Measurements from ENCODE around the gene KAZN. TPM values are rescaled to one million over a fixed set of nuclear protein-coding genes. Genes with fewer than 3 reads are reported as not detected.

The KAZN gene
- total RNA-seq, 1 experiment from 2014 or later, result 6.9 TPM

DNA sequence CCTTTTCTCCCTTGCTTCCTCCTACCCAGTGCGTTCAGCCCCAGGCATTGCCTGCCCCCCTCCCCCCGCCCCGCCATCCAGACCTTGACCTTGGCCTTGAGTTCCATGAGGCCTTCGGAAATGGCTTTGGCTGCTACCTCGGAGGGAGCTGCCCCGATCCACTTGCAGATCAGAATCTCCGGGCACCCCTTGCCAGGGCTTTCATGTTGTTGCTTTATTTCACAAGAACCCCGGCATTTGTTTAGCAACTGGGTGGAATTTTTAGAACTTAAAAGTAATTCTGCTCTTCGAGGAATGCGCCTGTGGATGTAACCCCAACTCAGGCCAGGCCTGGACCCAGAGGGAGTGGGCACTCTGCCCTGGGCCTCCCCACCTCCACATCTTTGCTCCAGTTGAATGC lies 401.0 kb downstream of the KAZN start:
- DNase-seq, result peak; percentile 63
- no peaks in the 10 kb centered on the region for H3K36me3 ChIP-seq (replicated peaks; ENCODE audit: control insufficient read depth, insufficient read depth, low read length)

DNA sequence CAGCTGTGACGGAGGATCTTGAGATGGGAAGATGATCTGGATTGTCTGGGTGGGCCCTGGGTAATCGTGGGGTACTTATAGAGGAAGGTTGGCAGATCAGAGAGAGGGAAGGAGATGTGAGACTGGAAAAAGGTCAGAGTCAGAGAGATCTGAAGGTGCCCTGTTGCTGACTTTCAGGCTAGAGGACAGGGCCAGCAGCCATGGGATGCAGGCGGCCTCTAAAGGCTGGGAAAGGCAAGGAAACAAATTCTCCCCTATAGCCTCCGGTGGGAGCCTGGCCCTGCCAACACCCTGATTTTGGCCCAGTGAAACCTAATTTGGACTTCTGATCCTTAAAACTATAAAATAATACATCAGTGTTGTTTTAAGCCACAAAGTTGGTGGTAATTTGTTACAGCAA lies 401.5 kb downstream of the KAZN start:
- Histone ChIP-seq H3K36me3 (replicated peaks; ENCODE audit: control insufficient read depth, insufficient read depth, low read length) (no peaks in the 10 kb centered on the region), H3K4me3 (ENCODE audit: insufficient read depth, low read depth, low read length) (no peak overlapping the region), H3K27me3 (ENCODE audit: control insufficient read depth, insufficient read depth, low read length) (no peaks in the 10 kb centered on the region)
- DNase-seq, result no peak

More for the DNA sequence above, 401.0 kb downstream of the KAZN start:
- no peak overlapping the region for H3K4me3 ChIP-seq (ENCODE audit: insufficient read depth, low read depth, low read length)
- H3K27me3 ChIP-seq (ENCODE audit: control insufficient read depth, insufficient read depth, low read length), result no peaks in the 10 kb centered on the region

DNA sequence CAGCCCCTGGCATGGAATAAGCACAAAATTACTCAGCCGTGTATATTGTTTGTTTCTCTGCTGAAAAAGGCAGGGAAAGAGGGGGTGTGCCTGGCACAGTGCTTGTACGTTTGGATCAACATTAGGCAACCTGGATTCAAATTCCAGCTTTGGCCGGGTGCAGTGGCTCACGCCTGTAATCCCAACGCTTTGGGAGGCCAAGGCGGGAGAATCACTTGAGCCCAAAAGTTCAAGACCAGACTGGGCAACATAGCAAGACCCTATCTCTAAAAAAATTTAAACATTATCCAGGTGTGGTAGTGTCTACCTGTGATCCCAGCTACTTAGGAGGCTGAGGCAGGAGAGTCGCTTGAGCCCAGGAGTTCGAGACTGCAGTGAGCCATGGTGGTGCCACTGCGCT lies 402.2 kb downstream of the KAZN start:
- no peak for DNase-seq

DNA sequence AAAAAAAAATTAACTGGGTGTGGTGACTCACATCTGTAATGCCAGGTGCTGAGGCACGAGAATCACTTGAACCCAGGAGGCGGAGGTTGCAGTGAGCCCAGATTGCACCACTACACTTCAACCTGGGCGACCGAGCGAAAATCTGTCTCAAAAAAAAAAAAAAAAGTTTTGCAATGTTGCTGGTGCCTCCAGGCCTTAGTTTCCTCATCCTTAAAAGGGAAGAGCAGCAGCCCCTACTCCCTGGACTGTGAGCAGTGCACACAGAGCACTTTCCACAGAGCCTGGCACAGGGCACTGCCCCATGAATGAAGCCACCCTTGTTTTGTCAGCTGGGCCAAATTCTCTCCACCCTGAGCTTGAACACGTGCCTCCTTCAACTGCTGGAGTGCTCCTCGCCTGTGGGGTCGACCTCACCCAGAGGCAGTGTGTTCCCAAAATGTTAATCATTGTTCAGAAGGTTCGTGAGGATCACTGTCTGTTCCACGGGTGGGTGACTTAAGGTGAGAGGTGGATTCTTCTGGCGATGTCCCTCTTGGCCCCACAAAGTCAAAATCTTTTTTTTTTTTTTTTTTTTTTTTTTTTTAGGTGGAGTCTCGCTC lies 402.9 kb downstream of the KAZN start:
- Histone ChIP-seq H3K4me3 (ENCODE audit: insufficient read depth, low read depth, low read length) (no peak overlapping the region), H3K27me3 (ENCODE audit: control insufficient read depth, insufficient read depth, low read length) (no peaks in the 10 kb centered on the region), H3K36me3 (replicated peaks; ENCODE audit: control insufficient read depth, insufficient read depth, low read length) (no peaks in the 10 kb centered on the region)
- no peak for DNase-seq

More for the DNA sequence above, 402.2 kb downstream of the KAZN start:
- no peaks in the 10 kb centered on the region for H3K27me3 ChIP-seq (ENCODE audit: control insufficient read depth, insufficient read depth, low read length)
- H3K4me3 ChIP-seq (ENCODE audit: insufficient read depth, low read depth, low read length), result no peak overlapping the region
- H3K36me3 ChIP-seq (replicated peaks; ENCODE audit: control insufficient read depth, insufficient read depth, low read length), result no peaks in the 10 kb centered on the region

DNA sequence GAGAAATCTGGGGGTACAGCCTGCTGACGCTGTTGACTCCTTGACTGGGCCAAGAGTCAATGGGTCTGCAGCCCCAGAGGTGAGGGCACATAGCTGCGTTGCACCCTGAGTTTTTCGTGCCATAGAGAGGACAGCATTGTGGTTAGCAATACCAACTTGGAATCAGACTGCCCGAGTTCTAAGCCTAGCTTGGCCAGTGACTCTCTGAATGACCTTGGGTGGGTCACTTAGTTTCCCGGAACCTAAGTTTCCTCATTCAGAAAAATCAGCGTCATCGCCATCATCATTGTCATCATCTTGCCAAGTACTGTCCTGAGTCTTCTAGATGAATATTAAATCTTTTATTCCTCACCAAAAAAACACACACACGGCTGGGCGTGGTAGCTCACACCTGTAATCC lies 403.8 kb downstream of the KAZN start:
- no peak for DNase-seq
- Histone ChIP-seq H3K27me3 (ENCODE audit: control insufficient read depth, insufficient read depth, low read length) (no peaks in the 10 kb centered on the region), H3K36me3 (replicated peaks; ENCODE audit: control insufficient read depth, insufficient read depth, low read length) (no peaks in the 10 kb centered on the region), H3K4me3 (ENCODE audit: insufficient read depth, low read depth, low read length) (no peak overlapping the region)

DNA sequence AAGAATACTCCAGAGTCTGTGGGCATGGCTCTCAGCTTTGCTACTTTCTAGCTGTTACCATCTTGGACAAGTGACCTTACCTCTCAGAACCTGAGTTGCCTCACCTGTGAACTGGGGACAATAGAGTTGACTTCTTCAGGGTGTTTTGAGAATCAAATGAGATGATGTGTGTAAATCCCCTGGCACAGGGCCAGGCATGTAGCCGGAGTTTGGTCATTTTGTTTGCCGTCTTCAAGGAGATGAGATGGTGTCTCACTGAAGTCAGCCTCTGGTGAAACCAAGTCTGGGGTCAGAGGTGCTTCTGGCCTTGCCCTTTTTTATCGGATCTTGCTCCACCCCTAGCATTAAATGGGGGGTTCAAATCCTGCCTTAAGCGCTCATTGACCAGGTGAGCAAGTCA lies 405.9 kb downstream of the KAZN start:
- Histone ChIP-seq H3K27me3 (ENCODE audit: control insufficient read depth, insufficient read depth, low read length) (no peaks in the 10 kb centered on the region), H3K4me3 (ENCODE audit: insufficient read depth, low read depth, low read length) (no peak overlapping the region), H3K36me3 (replicated peaks; ENCODE audit: control insufficient read depth, insufficient read depth, low read length) (no peaks in the 10 kb centered on the region)
- DNase-seq, result no peak

DNA sequence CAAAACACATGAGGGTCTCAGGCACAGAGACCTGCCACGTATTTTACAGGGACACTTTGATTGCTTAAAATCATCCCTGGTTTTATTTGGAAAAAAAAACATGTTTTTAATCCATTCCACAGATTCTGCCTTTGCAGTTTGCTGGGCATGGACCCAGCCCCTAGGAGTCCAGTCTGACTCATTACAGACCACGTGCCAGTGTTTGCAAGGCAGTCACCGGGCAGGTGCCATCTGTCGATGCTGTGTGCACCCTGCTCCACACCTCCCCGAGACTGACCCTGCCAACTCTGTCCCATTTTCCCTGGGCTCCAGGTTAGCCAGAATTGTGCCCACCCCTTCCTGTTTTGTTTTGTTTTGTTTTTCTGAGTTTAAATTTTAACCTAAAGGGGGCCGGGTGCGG lies 406.6 kb downstream of the KAZN start:
- no peaks in the 10 kb centered on the region for H3K27me3 ChIP-seq (ENCODE audit: control insufficient read depth, insufficient read depth, low read length)
- DNase-seq, result no peak
- no peak overlapping the region for H3K4me3 ChIP-seq (ENCODE audit: insufficient read depth, low read depth, low read length)
- H3K36me3 ChIP-seq (replicated peaks; ENCODE audit: control insufficient read depth, insufficient read depth, low read length), result no peaks in the 10 kb centered on the region

DNA sequence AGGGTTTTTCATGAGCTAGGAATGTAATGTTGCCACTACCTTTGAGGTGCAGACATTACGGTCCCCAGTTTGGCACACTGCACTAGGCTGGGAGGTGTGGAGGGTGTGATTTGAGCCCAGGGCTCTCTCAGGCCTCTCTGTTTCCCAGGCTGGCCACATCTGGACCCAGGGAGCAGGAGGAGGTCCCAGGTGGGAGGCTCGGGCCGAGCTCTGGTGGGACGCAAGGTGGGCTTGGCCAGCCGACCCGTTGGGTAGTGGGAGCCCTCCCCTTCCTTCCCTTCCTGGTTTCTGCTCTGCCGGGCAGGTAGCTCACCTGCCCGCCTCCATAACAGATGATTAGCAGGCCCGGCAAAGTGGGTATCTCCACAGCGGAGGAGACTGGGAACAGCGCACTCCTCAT lies 408.9 kb downstream of the KAZN start:
- DNase-seq, result no peak
- H3K27me3 ChIP-seq (ENCODE audit: control insufficient read depth, insufficient read depth, low read length), result no peaks in the 10 kb centered on the region
- H3K4me3 ChIP-seq (ENCODE audit: insufficient read depth, low read depth, low read length), result no peak overlapping the region
- no peaks in the 10 kb centered on the region for H3K36me3 ChIP-seq (replicated peaks; ENCODE audit: control insufficient read depth, insufficient read depth, low read length)

DNA sequence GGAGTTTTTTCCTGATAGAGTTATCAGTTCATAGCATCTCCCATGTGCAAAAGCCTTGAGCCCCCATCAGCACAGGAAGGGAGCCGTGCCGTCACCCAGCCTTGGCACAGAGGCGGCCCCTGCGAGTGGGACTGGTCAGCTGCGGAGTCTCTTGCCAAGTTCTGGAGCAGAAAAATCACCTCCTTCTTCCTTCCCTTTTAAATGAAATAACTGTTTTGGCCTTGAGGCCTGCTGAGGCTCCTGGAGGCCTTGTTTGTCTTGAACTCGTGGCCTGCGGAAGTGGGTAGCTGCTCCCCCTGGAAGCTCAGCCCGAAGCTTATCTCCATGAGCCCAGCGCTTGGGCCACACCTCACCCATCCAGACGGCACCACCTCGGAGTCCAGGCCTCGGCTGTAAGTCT lies 409.4 kb downstream of the KAZN start:
- H3K4me3 ChIP-seq (ENCODE audit: insufficient read depth, low read depth, low read length), result no peak overlapping the region
- no peaks in the 10 kb centered on the region for H3K36me3 ChIP-seq (replicated peaks; ENCODE audit: control insufficient read depth, insufficient read depth, low read length)
- DNase-seq, result no peak
- H3K27me3 ChIP-seq (ENCODE audit: control insufficient read depth, insufficient read depth, low read length), result no peaks in the 10 kb centered on the region

DNA sequence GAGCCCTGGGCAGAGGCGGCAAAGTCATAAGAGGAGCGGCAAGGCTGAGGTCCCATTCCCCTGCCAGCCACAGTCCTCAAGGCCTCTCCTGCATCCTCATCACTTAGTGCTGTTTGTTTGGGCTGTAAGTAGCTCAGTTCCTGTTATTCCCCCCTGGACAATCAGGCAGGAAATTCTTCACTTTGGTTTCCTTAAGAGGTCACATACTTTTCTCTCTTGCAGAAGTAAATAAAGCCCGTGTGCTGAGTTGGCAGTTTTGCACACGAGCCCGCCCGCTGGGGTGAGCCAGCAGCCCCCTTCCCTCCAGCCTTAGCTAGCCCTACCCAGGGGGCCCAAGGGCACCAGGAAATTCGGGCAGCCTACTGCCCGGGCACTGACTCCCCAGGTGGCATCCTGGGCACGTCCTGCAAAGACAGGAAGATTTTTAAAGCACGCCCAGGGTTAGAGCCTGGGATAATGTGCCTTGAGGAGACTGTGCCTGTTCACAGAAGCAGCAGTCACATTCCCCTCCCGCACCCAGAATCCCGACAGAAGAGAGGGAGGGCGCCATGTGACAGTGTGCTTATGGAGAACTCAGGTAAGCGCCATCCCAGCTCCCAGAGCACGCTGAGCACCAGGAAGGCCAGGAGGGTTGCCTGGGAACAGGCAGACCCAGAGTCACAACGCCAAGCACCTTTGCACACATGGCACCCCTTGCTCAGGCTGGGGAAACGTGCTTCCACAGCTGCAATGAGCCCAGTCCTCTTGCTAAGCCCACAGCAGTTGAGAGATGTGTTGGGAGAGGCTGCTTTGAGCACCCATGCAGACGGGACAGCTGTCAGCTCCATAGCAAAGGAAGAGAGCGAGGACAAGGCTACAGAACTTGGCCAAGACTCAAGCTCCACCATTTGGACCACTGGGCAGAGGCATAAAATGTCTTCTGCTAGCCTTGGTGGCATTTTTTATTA lies 410.6 kb downstream of the KAZN start:
- H3K36me3 ChIP-seq (replicated peaks; ENCODE audit: control insufficient read depth, insufficient read depth, low read length), result no peaks in the 10 kb centered on the region
- H3K4me3 ChIP-seq (ENCODE audit: insufficient read depth, low read depth, low read length), result no peak overlapping the region
- peak; percentile 59 for DNase-seq
- H3K27me3 ChIP-seq (ENCODE audit: control insufficient read depth, insufficient read depth, low read length), result no peaks in the 10 kb centered on the region

DNA sequence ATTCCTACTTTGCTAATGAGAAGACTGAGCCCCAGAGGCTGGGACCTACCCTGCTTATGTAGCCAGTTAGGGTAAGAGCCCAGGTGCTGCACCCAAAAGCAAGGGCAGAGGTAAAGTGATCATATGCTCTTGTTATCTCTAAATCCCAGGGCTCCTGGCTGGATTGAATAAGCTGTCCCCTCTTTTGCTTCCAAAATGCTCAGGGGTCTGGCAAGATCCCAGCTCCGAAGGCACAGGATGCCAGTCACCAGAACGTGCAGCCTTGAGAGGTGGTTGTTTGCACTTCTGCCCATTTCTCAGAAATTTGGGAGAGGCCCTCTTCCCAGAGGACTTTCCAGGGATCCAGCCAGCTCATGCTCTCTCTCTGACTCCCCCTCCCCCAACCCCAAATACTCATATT lies 412.7 kb downstream of the KAZN start:
- no peaks in the 10 kb centered on the region for H3K27me3 ChIP-seq (ENCODE audit: control insufficient read depth, insufficient read depth, low read length)
- H3K4me3 ChIP-seq (ENCODE audit: insufficient read depth, low read depth, low read length), result no peak overlapping the region
- no peaks in the 10 kb centered on the region for H3K36me3 ChIP-seq (replicated peaks; ENCODE audit: control insufficient read depth, insufficient read depth, low read length)
- DNase-seq, result no peak

DNA sequence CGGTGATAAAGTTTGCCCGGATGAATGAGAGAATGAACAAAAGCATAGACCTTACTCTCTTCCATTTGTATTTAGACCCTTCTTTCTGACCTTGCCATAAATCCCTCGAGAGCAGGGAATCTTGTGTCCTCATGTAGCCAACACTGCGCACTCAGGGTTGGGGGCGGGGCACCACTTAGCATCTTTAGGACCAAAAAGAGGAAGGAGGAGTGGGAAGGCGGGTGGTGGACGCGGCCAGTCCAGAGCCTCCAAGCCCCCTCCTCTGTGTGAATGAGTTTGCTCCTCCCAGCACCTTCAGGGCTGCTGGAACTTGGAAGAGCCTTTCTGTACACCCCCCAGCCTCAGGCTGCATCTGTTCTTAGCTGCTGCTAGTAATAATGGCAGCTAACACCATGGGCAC lies 413.2 kb downstream of the KAZN start:
- no peak for DNase-seq
- Histone ChIP-seq H3K27me3 (ENCODE audit: control insufficient read depth, insufficient read depth, low read length) (no peaks in the 10 kb centered on the region), H3K36me3 (replicated peaks; ENCODE audit: control insufficient read depth, insufficient read depth, low read length) (no peaks in the 10 kb centered on the region), H3K4me3 (ENCODE audit: insufficient read depth, low read depth, low read length) (no peak overlapping the region)

DNA sequence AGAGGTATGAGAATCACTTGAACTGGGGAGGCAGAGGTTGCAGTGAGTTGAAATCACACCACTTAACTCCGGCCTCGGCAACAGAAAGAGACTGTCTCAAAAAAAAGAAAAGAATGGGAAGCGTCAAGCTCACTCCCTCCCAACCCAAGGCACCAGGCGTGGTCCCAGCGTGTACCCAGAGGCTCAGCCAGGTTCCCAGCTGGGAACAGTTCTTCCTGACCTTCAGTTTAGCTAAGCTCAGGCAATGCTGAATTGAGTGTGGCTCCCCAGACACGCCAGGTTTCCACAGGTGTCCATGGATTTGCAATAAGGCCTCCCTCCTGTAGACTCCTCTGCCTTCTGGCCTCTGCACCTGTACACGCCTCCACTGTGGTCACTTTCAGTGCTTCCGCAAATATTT lies 414.3 kb downstream of the KAZN start:
- H3K36me3 ChIP-seq (replicated peaks; ENCODE audit: control insufficient read depth, insufficient read depth, low read length), result no peaks in the 10 kb centered on the region
- H3K27me3 ChIP-seq (ENCODE audit: control insufficient read depth, insufficient read depth, low read length), result no peaks in the 10 kb centered on the region
- DNase-seq, result no peak
- no peak overlapping the region for H3K4me3 ChIP-seq (ENCODE audit: insufficient read depth, low read depth, low read length)

DNA sequence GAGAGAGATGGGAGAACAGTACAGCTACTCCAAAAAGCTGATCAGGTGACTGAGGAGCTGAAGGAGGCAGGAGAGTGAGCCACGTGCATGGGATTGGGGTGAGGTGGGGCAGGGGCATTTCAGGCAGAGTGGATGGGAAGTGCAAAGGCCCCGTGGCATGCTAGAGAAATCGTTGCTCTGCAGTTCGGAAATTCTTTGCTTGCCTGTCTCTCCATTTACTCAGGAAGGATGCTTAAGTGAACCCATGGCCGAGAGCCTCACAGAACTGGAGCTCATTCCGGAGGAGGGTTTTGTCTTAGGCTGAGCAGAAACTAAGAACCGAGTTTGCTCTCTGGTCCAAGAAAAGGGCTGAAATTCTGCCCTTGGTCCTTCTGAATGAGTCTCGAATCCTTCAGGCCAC lies 415.3 kb downstream of the KAZN start:
- no peaks in the 10 kb centered on the region for H3K27me3 ChIP-seq (ENCODE audit: control insufficient read depth, insufficient read depth, low read length)
- H3K36me3 ChIP-seq (replicated peaks; ENCODE audit: control insufficient read depth, insufficient read depth, low read length), result no peaks in the 10 kb centered on the region
- H3K4me3 ChIP-seq (ENCODE audit: insufficient read depth, low read depth, low read length), result no peak overlapping the region
- DNase-seq, result no peak

DNA sequence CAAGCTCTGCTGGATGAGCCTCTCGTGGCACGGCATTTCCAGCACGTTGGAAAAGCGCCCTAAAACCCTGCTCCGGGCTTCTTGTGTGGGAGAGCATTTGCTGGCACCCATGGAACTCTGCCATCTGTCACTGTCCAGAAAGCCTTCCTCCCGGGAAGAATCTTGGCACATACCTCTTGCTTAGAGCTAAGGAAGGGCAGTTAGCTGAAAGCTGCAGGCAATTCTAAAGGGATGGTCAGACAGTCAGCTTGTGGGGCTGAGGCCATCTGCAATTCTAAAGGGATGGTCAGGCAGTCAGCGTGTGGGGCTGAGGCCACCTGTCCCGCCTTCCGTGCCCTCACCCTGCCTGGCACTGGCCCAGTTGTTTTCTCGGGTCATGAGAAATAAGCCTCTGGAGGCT lies 416.0 kb downstream of the KAZN start:
- DNase-seq, result peak; percentile 30
- Histone ChIP-seq H3K36me3 (replicated peaks; ENCODE audit: control insufficient read depth, insufficient read depth, low read length) (no peaks in the 10 kb centered on the region), H3K27me3 (ENCODE audit: control insufficient read depth, insufficient read depth, low read length) (no peaks in the 10 kb centered on the region), H3K4me3 (ENCODE audit: insufficient read depth, low read depth, low read length) (no peak overlapping the region)
